ENCODE measurements around the gene NMNAT2.

DNA sequence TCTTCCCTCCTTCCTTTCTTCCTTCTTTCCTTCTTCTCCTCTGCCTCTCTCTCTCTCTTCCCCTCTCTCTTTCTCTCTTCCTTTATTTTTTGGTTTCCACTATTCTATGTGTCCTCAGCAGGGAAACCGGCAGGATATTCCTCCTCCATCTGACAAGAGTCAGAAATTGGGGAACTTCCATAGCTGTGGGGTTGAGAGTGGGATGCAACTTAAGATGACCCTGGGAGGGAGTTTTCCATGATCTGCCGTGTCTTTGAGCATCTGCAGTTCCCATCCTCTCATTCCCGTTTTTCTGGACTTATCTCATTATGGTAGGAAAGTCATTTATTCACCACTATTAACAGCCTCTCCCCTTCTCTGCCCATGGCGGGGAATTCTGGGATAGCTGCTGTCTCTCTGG is 98.6 kb downstream of the NMNAT2 start:
- TF ChIP-seq, protein P1, sequence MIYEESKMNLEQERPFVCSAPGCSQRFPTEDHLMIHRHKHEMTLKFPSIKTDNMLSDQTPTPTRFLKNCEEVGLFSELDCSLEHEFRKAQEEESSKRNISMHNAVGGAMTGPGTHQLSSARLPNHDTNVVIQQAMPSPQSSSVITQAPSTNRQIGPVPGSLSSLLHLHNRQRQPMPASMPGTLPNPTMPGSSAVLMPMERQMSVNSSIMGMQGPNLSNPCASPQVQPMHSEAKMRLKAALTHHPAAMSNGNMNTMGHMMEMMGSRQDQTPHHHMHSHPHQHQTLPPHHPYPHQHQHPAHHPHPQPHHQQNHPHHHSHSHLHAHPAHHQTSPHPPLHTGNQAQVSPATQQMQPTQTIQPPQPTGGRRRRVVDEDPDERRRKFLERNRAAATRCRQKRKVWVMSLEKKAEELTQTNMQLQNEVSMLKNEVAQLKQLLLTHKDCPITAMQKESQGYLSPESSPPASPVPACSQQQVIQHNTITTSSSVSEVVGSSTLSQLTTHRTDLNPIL (CRISPR knock-in tag; IDR thresholded peaks at IDR 0.05; ENCODE audit: low read depth), result no peak
- no peak for TF ChIP-seq ZFP30 (CRISPR knock-in tag; IDR thresholded peaks at IDR 0.05)

All from SK-N-SH treated with all-trans-retinoic acid at 6 μM for 48 hours (cell line).